ENCODE data around the gene SDF4.

DNA sequence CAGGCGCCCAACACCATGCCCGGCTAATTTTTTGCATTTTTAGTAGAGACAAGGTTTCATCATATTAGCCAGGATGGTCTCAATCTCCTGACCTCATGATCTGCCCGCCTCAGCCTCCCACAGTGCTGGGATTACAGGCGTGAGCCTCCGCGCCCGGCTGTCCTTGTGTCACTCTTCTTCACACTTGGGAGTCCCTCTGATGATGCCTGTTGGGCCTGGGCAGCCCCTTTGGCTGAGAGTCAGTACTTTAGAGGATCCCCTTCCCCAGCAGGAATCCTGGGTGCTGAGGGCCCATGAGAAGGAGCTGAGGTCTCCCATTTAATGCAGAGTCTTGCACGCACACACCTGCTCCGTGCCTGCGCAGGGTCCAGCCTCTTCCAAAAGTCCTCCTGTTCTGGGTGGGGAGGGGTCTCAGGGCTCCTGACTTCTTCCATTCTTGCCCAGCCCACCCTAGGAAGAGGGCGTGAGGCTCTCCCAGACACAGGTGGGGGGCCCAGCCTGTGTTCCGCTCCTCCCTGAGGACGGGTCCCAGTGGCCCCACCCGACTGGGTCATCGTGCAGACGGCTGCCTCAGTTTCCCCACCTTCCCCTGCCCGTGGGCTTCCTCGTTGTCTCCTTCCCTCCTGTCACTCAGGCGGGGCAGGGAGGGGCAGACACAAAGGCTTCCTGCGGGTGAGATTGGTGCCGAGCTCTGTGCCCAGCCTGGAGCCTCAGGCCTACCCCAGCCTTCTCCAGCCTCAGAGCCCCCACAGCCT, 54.2 kb downstream of the SDF4 start:
- TF ChIP-seq, protein P1, sequence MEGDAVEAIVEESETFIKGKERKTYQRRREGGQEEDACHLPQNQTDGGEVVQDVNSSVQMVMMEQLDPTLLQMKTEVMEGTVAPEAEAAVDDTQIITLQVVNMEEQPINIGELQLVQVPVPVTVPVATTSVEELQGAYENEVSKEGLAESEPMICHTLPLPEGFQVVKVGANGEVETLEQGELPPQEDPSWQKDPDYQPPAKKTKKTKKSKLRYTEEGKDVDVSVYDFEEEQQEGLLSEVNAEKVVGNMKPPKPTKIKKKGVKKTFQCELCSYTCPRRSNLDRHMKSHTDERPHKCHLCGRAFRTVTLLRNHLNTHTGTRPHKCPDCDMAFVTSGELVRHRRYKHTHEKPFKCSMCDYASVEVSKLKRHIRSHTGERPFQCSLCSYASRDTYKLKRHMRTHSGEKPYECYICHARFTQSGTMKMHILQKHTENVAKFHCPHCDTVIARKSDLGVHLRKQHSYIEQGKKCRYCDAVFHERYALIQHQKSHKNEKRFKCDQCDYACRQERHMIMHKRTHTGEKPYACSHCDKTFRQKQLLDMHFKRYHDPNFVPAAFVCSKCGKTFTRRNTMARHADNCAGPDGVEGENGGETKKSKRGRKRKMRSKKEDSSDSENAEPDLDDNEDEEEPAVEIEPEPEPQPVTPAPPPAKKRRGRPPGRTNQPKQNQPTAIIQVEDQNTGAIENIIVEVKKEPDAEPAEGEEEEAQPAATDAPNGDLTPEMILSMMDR (IDR thresholded peaks at IDR 0.05; ENCODE audit: borderline replicate concordance, extremely low read depth, low read length, poor library complexity, severe bottlenecking): no peak
- TF ChIP-seq EZH2 (IDR thresholded peaks at IDR 0.05; ENCODE audit: borderline replicate concordance, low read depth, low read length, severe bottlenecking): no peak

All from DND-41 (cell line).